CD4-positive, alpha-beta T cell (primary cell): ENCODE data around the gene UGGT2. TPM values are rescaled to one million over a fixed set of nuclear protein-coding genes. Genes with fewer than 3 reads are reported as not detected.
"Not testable (repeated sequence)": the region's sequence is repeated elsewhere in the genome, so short reads cannot be mapped to it uniquely, and the experiment has no call there.

ENCODE experiments used
- ATAC-seq: fragments of 200-7000 bp; cut with Tn5 transposase; one replicate; pipeline ENCODE4 v1.10.0; 2022; ENCODE audit warnings: mild to moderate bottlenecking; ENCODE audit not compliant: poor library complexity
- CTCF ChIA-PET: fragments of 350-600 bp; sonication (Branson Sonifier 250); formaldehyde crosslinking; loops from one replicate; lab custom pipeline; 2021; ENCODE audit warnings: antibody characterized with exemption, inconsistent platforms; lab: Charles Lee
- POLR2A ChIA-PET: fragments of 350-600 bp; sonication (Branson Sonifier 250); formaldehyde crosslinking; loops from one replicate; lab custom pipeline; 2021; ENCODE audit warnings: antibody characterized with exemption, inconsistent platforms; lab: Charles Lee
- DNase-seq, 14 experiments: peaks; one replicate each; pipeline ENCODE4 v3.0.0-alpha.2; 2013 to 2020; ENCODE audit warnings: mixed read lengths in 2 of 14
- H3K27ac ChIP-seq, 2 donors: one replicate each; pipeline versions ENCODE4 v1.5.1 to v1.7.0; 2013; ENCODE audit warnings: low read length in 2 of 2, low read depth in 1 of 2, mild to moderate bottlenecking in 1 of 2
- H3K27me3 ChIP-seq, 2 experiments: 1 replicate in 1 of 2; 2 replicates in 1 of 2; pipeline versions ENCODE4 v1.6.1 to v1.7.0; 2013; ENCODE audit warnings: low read length in 2 of 2, control low read depth in 1 of 2, mild to moderate bottlenecking in 1 of 2, moderate library complexity in 1 of 2; ENCODE audit not compliant: insufficient read depth in 2 of 2, control insufficient read depth in 1 of 2
- H3K36me3 ChIP-seq: one replicate; pipeline ENCODE4 v1.6.1; 2013; ENCODE audit warnings: low read length, control low read depth; ENCODE audit not compliant: insufficient read depth
- H3K4me1 ChIP-seq: one replicate; pipeline ENCODE4 v1.6.1; 2013; ENCODE audit warnings: low read length, control low read depth; ENCODE audit not compliant: insufficient read depth
- H3K4me3 ChIP-seq: one replicate; pipeline ENCODE4 v1.5.1; 2013; ENCODE audit warnings: mild to moderate bottlenecking, low read length, moderate library complexity
- H3K9me3 ChIP-seq, 2 experiments: 1 replicate in 1 of 2; 2 replicates in 1 of 2; pipeline versions ENCODE4 v1.6.1 to v1.7.0; 2013; ENCODE audit warnings: low read length in 2 of 2, mild to moderate bottlenecking in 2 of 2, control low read depth in 1 of 2, moderate library complexity in 1 of 2; ENCODE audit not compliant: control insufficient read depth in 1 of 2, insufficient read depth in 1 of 2
- H3K27ac Mint-ChIP-seq: one replicate; pipeline ENCODE4 v1.8.0; 2020; ENCODE audit warnings: mixed read lengths
- H3K27me3 Mint-ChIP-seq: one replicate; pipeline ENCODE4 v1.8.0; 2021; ENCODE audit warnings: mixed read lengths
- H3K36me3 Mint-ChIP-seq: one replicate; pipeline ENCODE4 v1.8.0; 2021; ENCODE audit warnings: low read depth, mixed read lengths
- H3K4me1 Mint-ChIP-seq: one replicate; pipeline ENCODE4 v1.8.0; 2021; ENCODE audit warnings: low read depth, mixed read lengths
- H3K4me3 Mint-ChIP-seq: one replicate; pipeline ENCODE4 v1.8.0; 2020; ENCODE audit warnings: mild to moderate bottlenecking, mixed read lengths
- H3K9me3 Mint-ChIP-seq: one replicate; pipeline ENCODE4 v1.8.0; 2020; ENCODE audit warnings: mixed read lengths
- intact Hi-C, 2 experiments: fragments of 100-400 bp; cut with DNase I in 1 of 2; cut with micrococcal nuclease in 1 of 2; formaldehyde crosslinking; loops; one replicate each; pipeline versions ENCODE4 v1.15.1 to v1.9.0; 2023 to 2025; cut with DNase I, micrococcal nuclease
- total RNA-seq, 174 experiments: library from RNA in 2 of 174; stranded (reverse) in 2 of 174; gene quantifications; one replicate each; pipeline ENCODE4 v1.2.3 and lab custom pipeline; 2021 to 2026
- TF ChIP-seq, protein P1 (sequence below): fragments of 200-600 bp; IDR thresholded peaks from one replicate; pipeline ENCODE4 v1.8.0; 2022; ENCODE audit warnings: antibody characterized with exemption, mild to moderate bottlenecking

The UGGT2 gene
- total RNA-seq, 2 experiments from 2014 or later = 0.38 TPM; not detected in 1

DNA sequence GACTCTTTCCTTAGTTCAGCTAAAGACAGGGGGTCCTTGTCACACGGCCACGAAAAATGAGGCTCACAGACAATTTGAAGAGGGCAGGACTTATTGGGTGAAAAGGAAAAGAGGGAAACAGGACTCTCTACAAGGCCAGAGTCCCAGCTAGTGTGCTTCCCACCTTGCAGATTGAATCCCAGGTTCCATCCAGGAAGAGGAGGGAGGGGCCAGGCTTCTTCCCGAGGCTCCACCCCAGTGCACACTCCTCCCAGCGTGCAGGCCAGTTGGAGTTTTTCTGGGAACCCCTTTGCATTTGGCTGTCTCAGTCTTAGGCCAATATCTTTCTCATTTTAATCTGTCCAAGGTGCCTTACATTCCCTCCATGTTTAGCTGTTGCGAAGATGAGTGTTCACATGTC, 269.5 kb downstream of the UGGT2 start:
- no peak for ATAC-seq
- Histone ChIP-seq H3K27ac (no peak overlapping the region), H3K27me3 (no peaks in the 10 kb centered on the region), H3K4me1 (no peaks in the 10 kb centered on the region), H3K36me3 (peaks cover 52% of the 10 kb centered on the region), H3K9me3 (peaks cover 0 to 6% of the 10 kb centered on the region in 2 experiments), H3K4me3 (no peak overlapping the region)
- H3K27me3 Mint-ChIP-seq = no peaks in the 10 kb centered on the region
- CTCF ChIA-PET = no interaction called here
- POLR2A ChIA-PET = no interaction called here
- H3K9me3 Mint-ChIP-seq = peaks cover 4% of the 10 kb centered on the region
- H3K4me3 Mint-ChIP-seq = no peak overlapping the region
- no peak overlapping the region for H3K27ac Mint-ChIP-seq
- peaks cover 38% of the 10 kb centered on the region for H3K36me3 Mint-ChIP-seq
- H3K4me1 Mint-ChIP-seq = no peaks in the 10 kb centered on the region
- TF ChIP-seq, protein P1, sequence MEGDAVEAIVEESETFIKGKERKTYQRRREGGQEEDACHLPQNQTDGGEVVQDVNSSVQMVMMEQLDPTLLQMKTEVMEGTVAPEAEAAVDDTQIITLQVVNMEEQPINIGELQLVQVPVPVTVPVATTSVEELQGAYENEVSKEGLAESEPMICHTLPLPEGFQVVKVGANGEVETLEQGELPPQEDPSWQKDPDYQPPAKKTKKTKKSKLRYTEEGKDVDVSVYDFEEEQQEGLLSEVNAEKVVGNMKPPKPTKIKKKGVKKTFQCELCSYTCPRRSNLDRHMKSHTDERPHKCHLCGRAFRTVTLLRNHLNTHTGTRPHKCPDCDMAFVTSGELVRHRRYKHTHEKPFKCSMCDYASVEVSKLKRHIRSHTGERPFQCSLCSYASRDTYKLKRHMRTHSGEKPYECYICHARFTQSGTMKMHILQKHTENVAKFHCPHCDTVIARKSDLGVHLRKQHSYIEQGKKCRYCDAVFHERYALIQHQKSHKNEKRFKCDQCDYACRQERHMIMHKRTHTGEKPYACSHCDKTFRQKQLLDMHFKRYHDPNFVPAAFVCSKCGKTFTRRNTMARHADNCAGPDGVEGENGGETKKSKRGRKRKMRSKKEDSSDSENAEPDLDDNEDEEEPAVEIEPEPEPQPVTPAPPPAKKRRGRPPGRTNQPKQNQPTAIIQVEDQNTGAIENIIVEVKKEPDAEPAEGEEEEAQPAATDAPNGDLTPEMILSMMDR = no peak
- no peak for DNase-seq
- intact Hi-C loops = no loop called here

DNA sequence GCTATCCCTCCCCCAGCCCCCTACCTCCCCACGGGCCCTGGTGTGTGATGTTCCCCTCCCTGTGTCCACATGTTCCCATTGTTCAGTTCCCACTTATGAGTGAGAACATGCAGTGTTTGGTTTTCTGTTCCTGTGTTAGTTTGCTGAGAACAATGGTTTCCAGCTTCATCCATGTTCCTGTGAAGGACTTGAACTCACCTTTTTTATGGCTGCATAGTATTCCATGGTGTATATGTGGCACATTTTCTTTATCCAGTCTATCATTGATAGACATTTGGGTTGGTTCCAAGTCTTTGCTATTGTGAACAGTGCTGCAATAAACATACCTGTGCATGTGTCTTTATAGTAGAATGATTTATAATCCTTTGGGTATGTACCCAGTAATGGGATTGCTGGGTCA, 271.3 kb downstream of the UGGT2 start:
- H3K27me3 Mint-ChIP-seq, ATAC-seq, H3K4me3 ChIP-seq, H3K27me3 ChIP-seq, H3K4me1 Mint-ChIP-seq, CTCF ChIA-PET, H3K4me3 Mint-ChIP-seq, H3K27ac ChIP-seq, POLR2A ChIA-PET, H3K9me3 Mint-ChIP-seq, DNase-seq, intact Hi-C loops, H3K4me1 ChIP-seq, H3K9me3 ChIP-seq, H3K27ac Mint-ChIP-seq: not testable (repeated sequence)
- H3K36me3 ChIP-seq = peaks cover 44% of the 10 kb centered on the region
- H3K36me3 Mint-ChIP-seq = peaks cover 36% of the 10 kb centered on the region

DNA sequence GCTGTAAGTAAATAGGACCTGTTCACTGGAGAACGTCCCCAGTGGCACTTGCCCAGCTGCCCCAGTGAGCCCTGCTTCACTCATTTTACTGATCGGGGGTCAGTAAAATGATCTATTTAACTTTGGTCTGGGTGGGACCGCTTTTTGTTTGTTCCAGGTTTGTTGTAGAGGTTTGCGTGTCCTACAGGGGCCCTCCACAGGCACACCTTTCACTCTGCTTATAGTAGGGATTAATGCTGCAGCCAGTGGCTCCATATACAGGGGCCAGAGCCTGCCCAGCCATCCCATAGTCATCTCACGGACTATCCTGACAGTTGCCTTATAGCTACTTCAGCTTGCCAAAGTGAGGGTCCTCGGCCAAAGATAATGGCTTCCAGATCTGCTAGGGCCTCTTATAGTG, 272.2 kb downstream of the UGGT2 start:
- H3K36me3 Mint-ChIP-seq = peaks cover 35% of the 10 kb centered on the region
- TF ChIP-seq, protein P1 = no peak
- no peaks in the 10 kb centered on the region for H3K4me1 ChIP-seq
- no peak for DNase-seq
- ATAC-seq = no peak
- ChIA-PET CTCF (no interaction called here), POLR2A (no interaction called here)
- no peaks in the 10 kb centered on the region for H3K27me3 Mint-ChIP-seq
- intact Hi-C loops = no loop called here
- H3K27ac Mint-ChIP-seq = no peak overlapping the region
- no peaks in the 10 kb centered on the region for H3K9me3 Mint-ChIP-seq
- peaks cover 38% of the 10 kb centered on the region for H3K36me3 ChIP-seq
- H3K9me3 ChIP-seq = peaks cover 0 to 6% of the 10 kb centered on the region in 2 experiments
- no peak overlapping the region for H3K4me3 ChIP-seq
- no peaks in the 10 kb centered on the region for H3K27me3 ChIP-seq
- no peak overlapping the region for H3K27ac ChIP-seq
- no peaks in the 10 kb centered on the region for H3K4me1 Mint-ChIP-seq
- no peak overlapping the region for H3K4me3 Mint-ChIP-seq

DNA sequence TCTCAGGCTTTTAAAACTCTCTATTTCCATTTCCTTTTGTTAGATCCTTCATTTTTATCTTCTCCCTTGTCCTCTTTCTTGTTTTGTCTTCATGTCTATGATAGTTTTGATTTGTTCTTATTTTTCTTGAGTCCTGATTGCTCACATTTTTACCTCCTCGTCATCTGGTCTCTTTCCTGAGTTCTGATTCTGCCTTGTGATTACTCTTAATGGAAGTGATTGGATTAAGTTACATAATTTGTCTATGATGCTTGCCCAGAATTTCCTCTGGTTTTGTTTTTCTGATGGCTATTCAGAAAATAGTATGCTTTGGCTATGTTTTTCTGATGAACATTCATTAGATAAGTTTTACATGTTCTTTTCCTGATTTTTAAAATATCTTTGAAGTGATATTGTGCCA, 273.7 kb downstream of the UGGT2 start:
- no peaks in the 10 kb centered on the region for H3K27me3 ChIP-seq
- TF ChIP-seq, protein P1 = no peak
- no peak overlapping the region for H3K4me3 ChIP-seq
- POLR2A ChIA-PET = no interaction called here
- H3K27ac ChIP-seq = no peak overlapping the region
- H3K36me3 ChIP-seq = peaks cover 41% of the 10 kb centered on the region
- Mint-ChIP-seq H3K9me3 (no peaks in the 10 kb centered on the region), H3K36me3 (peaks cover 34% of the 10 kb centered on the region), H3K27me3 (no peaks in the 10 kb centered on the region), H3K4me1 (peaks cover 2% of the 10 kb centered on the region), H3K4me3 (no peak overlapping the region), H3K27ac (no peak overlapping the region)
- CTCF ChIA-PET = interaction anchor here (0.7 kb wide), 1 partner anchor 9 kb away, joined by 3 read pairs; no protein-coding TSS in a partner anchor
- DNase-seq (no peak), ATAC-seq (no peak)
- intact Hi-C loops = loop anchor here in 1 of 2 experiments (5.0 kb wide), 1 partner anchor 102 kb away; the partner anchor contains the start of gene DNAJC3
- H3K4me1 ChIP-seq = no peaks in the 10 kb centered on the region
- H3K9me3 ChIP-seq = peaks cover 0 to 6% of the 10 kb centered on the region in 2 experiments
